Measurements from ENCODE around the gene SLC8A3. TPM values are rescaled to one million over a fixed set of nuclear protein-coding genes. Genes with fewer than 3 reads are reported as not detected.

Gene SLC8A3
- polyA plus RNA-seq, 2 of the 4 experiments (the other 2 are of a cell fraction), result not detected

DNA sequence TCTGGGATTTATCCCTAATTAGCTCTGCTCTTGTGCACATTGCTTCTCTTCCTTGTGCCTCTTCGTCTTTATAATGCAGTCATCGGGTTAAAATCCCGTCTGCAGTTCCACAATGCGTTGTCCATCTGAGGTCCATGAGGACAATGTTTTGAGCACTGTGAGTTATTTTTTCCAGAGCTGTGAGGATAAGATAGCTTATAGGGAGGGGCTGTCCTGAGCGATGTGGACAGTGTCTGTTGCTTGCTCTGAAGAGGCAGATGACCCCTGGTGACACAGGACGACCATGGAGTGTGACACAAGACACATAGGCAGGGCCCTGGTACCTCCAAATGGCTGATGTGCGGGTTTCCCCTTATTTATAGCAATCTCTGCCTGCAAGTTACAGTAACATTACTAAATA is 177.0 kb downstream of the SLC8A3 start:
- H3K4me2 ChIP-seq, result no peak overlapping the region
- WGBS (ENCODE audit: missing lambda C conversion rate), result 77% methylated on average over 7 of the region's 7 CpGs
- FAIRE-seq (no peak), ATAC-seq (no peak), DNase-seq (ENCODE audit: low read depth in 1 of 2, low spot score in 1 of 2) (no peak)
- H3K27ac ChIP-seq, result peak overlapping the region; percentile 4 to 58; a peak in 4 of 6 replicates
- H3K4me3 ChIP-seq, result no peak overlapping the region
- ChIA-PET CTCF (interaction anchor here (0.7 to 3.5 kb wide), 5 partner anchors 9 to 193 kb away, joined by 3 to 20 read pairs (median 5); partner anchors contain the start of gene SMOC1), POLR2A (no interaction called here)
- TF ChIP-seq CBX2 (IDR thresholded peaks at IDR 0.05; ENCODE audit: borderline replicate concordance, low read depth) (no peak), SMC3 (IDR thresholded peaks at IDR 0.05) (no peak), ESRRA (IDR thresholded peaks at IDR 0.05; ENCODE audit: borderline replicate concordance, low read length) (no peak), PHF8 (IDR thresholded peaks at IDR 0.05; ENCODE audit: borderline replicate concordance, low read depth) (no peak), GATA3 (IDR thresholded peaks at IDR 0.05; ENCODE audit: borderline replicate concordance) (no peak), MAFK (IDR thresholded peaks at IDR 0.05; ENCODE audit: partially characterized antibody) (no peak), FOXS1 (CRISPR knock-in tag; IDR thresholded peaks at IDR 0.05) (no peak), CHD2 (IDR thresholded peaks at IDR 0.05; ENCODE audit: low read length, partially characterized antibody) (no peak), ZNF302 (CRISPR knock-in tag; IDR thresholded peaks at IDR 0.05) (no peak), RAD21 (conservative IDR thresholded peaks at IDR 0.05 in 1 of 2, IDR thresholded peaks at IDR 0.05 in 1 of 2) (no peak), JUN (IDR thresholded peaks at IDR 0.05) (no peak), MYC (IDR thresholded peaks at IDR 0.05; ENCODE audit: borderline replicate concordance, low read length) (no peak)
- TF ChIP-seq, protein P1, sequence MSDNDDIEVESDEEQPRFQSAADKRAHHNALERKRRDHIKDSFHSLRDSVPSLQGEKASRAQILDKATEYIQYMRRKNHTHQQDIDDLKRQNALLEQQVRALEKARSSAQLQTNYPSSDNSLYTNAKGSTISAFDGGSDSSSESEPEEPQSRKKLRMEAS (IDR thresholded peaks at IDR 0.05), result no peak
- TF ChIP-seq, protein P2, sequence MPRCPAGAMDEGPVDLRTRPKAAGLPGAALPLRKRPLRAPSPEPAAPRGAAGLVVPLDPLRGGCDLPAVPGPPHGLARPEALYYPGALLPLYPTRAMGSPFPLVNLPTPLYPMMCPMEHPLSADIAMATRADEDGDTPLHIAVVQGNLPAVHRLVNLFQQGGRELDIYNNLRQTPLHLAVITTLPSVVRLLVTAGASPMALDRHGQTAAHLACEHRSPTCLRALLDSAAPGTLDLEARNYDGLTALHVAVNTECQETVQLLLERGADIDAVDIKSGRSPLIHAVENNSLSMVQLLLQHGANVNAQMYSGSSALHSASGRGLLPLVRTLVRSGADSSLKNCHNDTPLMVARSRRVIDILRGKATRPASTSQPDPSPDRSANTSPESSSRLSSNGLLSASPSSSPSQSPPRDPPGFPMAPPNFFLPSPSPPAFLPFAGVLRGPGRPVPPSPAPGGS (IDR thresholded peaks at IDR 0.05), result no peak
- TF ChIP-seq, protein P3, sequence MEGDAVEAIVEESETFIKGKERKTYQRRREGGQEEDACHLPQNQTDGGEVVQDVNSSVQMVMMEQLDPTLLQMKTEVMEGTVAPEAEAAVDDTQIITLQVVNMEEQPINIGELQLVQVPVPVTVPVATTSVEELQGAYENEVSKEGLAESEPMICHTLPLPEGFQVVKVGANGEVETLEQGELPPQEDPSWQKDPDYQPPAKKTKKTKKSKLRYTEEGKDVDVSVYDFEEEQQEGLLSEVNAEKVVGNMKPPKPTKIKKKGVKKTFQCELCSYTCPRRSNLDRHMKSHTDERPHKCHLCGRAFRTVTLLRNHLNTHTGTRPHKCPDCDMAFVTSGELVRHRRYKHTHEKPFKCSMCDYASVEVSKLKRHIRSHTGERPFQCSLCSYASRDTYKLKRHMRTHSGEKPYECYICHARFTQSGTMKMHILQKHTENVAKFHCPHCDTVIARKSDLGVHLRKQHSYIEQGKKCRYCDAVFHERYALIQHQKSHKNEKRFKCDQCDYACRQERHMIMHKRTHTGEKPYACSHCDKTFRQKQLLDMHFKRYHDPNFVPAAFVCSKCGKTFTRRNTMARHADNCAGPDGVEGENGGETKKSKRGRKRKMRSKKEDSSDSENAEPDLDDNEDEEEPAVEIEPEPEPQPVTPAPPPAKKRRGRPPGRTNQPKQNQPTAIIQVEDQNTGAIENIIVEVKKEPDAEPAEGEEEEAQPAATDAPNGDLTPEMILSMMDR (IDR thresholded peaks at IDR 0.05), result no peak
- H3K9me3 ChIP-seq, result no peaks in the 10 kb centered on the region
- H3K4me1 ChIP-seq, result peaks cover 10% of the 10 kb centered on the region; the same call in 2 of the 3 replicates

DNA sequence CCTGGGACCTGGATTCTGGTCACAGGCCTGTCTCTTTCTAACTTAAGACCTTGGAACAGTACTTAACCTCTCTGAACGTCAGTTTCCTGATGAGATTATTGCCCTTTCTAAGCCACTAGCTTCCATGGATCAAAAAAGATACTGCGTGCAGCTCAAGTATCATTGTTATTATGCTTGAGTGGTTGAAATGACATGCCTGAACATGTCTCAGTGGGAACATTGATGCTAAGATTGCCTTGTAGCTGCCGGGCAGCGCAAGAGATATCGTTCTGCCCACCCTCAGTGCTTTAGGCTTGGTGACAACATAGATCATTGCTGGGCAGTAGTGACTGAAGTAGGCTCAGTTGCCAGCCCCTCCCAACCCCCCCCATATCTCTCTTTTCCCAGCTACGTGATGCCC is 177.7 kb downstream of the SLC8A3 start:
- TF ChIP-seq, protein P3 (IDR thresholded peaks at IDR 0.05), result no peak
- TF ChIP-seq ZNF302 (CRISPR knock-in tag; IDR thresholded peaks at IDR 0.05), result no peak
- TF ChIP-seq RFX5 (IDR thresholded peaks at IDR 0.05), result no peak
- no peak for TF ChIP-seq HOXB13 (CRISPR knock-in tag; IDR thresholded peaks at IDR 0.05; ENCODE audit: low read depth)
- TF ChIP-seq EHF (CRISPR knock-in tag; IDR thresholded peaks at IDR 0.05), result no peak
- no peak for TF ChIP-seq FOXS1 (CRISPR knock-in tag; IDR thresholded peaks at IDR 0.05)
- CTCF ChIA-PET, result interaction anchor here (0.7 to 2.2 kb wide), 4 partner anchors 10 to 192 kb away, joined by 3 to 14 read pairs (median 4); no protein-coding TSS in a partner anchor

More for the DNA sequence above, 177.7 kb downstream of the SLC8A3 start:
- Histone ChIP-seq H3K4me1 (peaks cover 10% of the 10 kb centered on the region; the same call in 2 of the 3 replicates), H3K4me2 (no peak overlapping the region), H3K4me3 (no peak overlapping the region), H3K27ac (peak overlapping the region; percentile 4 to 58; a peak in 4 of 6 replicates), H3K9me3 (no peaks in the 10 kb centered on the region)
- POLR2A ChIA-PET, result no interaction called here
- no peak for ATAC-seq
- WGBS (ENCODE audit: missing lambda C conversion rate), result 90% methylated on average over 6 of the region's 6 CpGs
- no peak for FAIRE-seq
- DNase-seq (ENCODE audit: low read depth in 1 of 2, low spot score in 1 of 2), result no peak
